Epithelial cell of prostate (primary cell): ENCODE measurements around the gene SP1.
"Not testable (repeated sequence)": the region's sequence is repeated elsewhere in the genome, so short reads cannot be mapped to it uniquely, and the experiment has no call there.

Source experiments
- DNase-seq: peaks from one replicate; pipeline ENCODE4 v3.0.0-alpha.2; 2011; ENCODE audit warnings: low read depth, low spot score
- H3K27ac ChIP-seq: fragments of 450-650 bp; 2 replicates; pipeline ENCODE4 v1.5.1; 2017; ENCODE audit warnings: mild to moderate bottlenecking

The SP1 gene

GRCh38 chr12:53355121-53355520 lies 24.9 kb upstream of the SP1 start:
- DNase-seq = no peak
- H3K27ac ChIP-seq = no peak overlapping the region

GRCh38 chr12:53358836-53359419 lies 21.0 kb upstream of the SP1 start:
- no peak overlapping the region for H3K27ac ChIP-seq
- no peak for DNase-seq

GRCh38 chr12:53361638-53362037 lies 18.3 kb upstream of the SP1 start:
- DNase-seq, H3K27ac ChIP-seq: not testable (repeated sequence)

- no peak for DNase-seq
- H3K27ac ChIP-seq = peak overlapping the region; percentile 61
Measured at GRCh38 chr12:53365245-53365904, 14.6 kb upstream of the SP1 start.

- H3K27ac ChIP-seq = peak overlapping the region; percentile 98
- DNase-seq = not testable (repeated sequence)
Measured at GRCh38 chr12:53373554-53374133, 6.3 kb upstream of the SP1 start.

GRCh38 chr12:53374277-53374676 lies 5.7 kb upstream of the SP1 start:
- H3K27ac ChIP-seq = peak overlapping the region; percentile 98
- not testable (repeated sequence) for DNase-seq

- H3K27ac ChIP-seq = no peak overlapping the region
- DNase-seq = no peak
Measured at GRCh38 chr12:53376747-53377146, 3.2 kb upstream of the SP1 start.

GRCh38 chr12:53378222-53378621 lies 1.8 kb upstream of the SP1 start:
- peak overlapping the region; percentile 88 for H3K27ac ChIP-seq

GRCh38 chr12:53378724-53379388 lies 1.1 kb upstream of the SP1 start:
- H3K27ac ChIP-seq = peak overlapping the region; percentile 88
- DNase-seq = no peak

More at GRCh38 chr12:53378222-53378621, 1.8 kb upstream of the SP1 start:
- no peak for DNase-seq

- DNase-seq = peak; percentile 100
- H3K27ac ChIP-seq = peak overlapping the region; percentile 99
Measured at GRCh38 chr12:53379389-53380103, 430 bp upstream of the SP1 start.

- H3K27ac ChIP-seq = peak overlapping the region; percentile 99
- no peak for DNase-seq
Measured at GRCh38 chr12:53380794-53381730, 1.1 kb downstream of the SP1 start.

- DNase-seq = peak; percentile 89
- peak overlapping the region; percentile 99 for H3K27ac ChIP-seq
Measured at GRCh38 chr12:53381731-53382630, 2.0 kb downstream of the SP1 start.

- no peak for DNase-seq
- H3K27ac ChIP-seq = peak overlapping the region; percentile 99
Measured at GRCh38 chr12:53383258-53383657, 3.3 kb downstream of the SP1 start.

GRCh38 chr12:53386381-53386780 lies 6.4 kb downstream of the SP1 start:
- H3K27ac ChIP-seq = peak overlapping the region; percentile 22
- not testable (repeated sequence) for DNase-seq

GRCh38 chr12:53388932-53389331 lies 9.0 kb downstream of the SP1 start:
- no peak for DNase-seq
- H3K27ac ChIP-seq = peak overlapping the region; percentile 17

GRCh38 chr12:53389702-53390101 lies 9.7 kb downstream of the SP1 start:
- DNase-seq = no peak
- peak overlapping the region; percentile 1 for H3K27ac ChIP-seq

- DNase-seq = no peak
- no peak overlapping the region for H3K27ac ChIP-seq
Measured at GRCh38 chr12:53391724-53392123, 11.7 kb downstream of the SP1 start.

- DNase-seq = no peak
- H3K27ac ChIP-seq = no peak overlapping the region
Measured at GRCh38 chr12:53399896-53400295, 19.9 kb downstream of the SP1 start.
